GM19238 (cell line): ENCODE data around the gene AVL9.

ENCODE experiments used
- DNase-seq: peaks from one replicate; pipeline ENCODE4 v3.0.0; 2011; ENCODE audit warnings: low spot score; ENCODE audit not compliant: insufficient read length

AVL9 gene

DNA sequence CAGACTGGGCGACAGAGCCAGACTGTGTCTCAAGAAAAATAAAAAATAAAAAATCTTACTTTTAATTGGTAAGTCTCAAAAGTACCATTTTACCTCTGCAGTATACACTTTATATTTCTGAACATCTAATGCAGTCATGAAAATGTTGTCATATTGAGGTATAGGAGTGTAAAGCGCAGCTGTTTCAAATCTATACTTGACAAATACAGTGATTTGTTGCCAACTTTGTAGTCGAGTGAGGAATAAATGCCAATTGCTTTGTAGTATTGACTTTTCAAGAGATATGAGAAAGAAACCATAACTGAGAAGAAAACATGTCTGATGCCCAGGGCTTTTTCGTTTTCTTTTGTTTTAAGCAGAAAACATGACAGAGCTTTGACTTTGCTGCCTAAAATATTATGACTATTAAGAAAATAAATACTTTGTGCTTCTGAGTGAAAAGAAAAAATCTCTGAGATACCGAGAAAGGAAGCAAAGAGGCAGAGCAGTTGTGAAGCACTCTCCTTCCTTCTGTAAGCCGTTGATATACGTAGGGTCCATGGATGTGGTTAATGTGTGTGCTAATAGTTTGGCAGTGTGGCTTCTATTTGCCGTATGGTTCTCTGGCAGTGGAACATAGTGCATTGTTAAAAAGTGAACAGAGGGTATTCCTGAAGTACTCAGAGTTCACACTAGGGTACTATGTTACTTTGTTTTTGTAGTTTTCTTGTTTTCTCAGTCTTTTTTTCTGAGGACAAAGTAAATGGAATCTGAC, 38.2 kb downstream of the AVL9 start:
- no peak for DNase-seq

DNA sequence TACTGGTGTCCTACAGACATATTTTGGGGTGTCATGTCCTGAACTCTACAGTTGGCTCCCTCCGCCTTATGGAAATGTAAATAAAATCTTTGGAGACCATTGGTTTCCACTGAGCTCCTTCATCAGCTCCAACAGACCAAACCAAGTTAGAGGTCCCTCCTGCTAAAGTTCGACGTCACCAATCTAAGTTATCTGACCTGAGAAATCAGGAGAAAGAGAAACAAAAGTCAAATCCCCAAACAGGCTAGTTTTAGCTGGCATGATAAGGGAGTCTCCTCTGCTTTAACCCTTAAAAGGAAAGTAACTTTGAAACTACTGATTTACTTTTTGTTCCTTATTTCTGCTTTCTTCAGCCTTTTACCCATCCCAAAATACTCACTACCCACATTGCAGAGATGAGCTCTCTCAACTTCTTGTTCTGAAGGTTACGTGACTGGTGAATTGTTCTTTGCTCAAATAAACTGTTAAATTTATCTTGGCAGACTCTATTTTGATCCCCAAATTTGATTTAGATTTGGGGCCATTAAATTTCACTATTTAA, 39.9 kb downstream of the AVL9 start:
- DNase-seq, result no peak

DNA sequence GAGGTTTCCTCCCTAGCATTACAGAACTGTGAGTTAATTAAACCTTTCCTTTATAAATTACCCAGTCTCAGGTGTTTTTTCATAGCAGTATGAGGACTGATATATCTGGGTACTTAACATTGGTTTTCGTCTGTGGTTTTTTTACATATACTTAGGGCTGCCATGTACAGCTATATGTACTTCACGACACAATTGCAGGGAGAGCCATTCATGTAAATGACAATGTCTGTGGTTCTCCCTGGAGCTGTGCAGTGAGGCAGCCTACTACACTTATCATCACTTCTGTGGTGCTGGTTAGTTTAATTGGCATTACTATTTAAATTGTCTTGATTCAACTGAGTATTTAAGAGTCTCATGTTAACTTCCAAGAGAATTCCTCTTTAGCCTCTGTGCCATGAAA, 40.7 kb downstream of the AVL9 start:
- no peak for DNase-seq

DNA sequence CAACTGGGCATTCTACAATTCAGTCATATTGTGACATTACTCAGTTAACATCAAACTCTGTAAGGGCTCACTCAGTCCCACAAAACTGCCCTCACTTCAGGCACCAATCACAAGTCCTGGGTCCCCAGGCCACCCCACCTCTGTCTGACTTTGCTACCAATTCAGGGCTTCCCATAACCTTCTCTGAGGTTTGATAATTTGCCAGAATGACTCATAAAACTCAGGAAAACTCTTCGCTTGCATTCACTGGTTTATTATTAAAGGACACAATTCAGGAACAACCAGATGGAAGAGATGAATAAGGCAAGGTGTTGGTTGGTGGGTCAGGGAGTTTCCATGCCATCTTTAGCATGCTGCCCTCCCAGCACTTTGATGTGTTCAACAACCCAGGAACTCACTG, 41.3 kb downstream of the AVL9 start:
- DNase-seq, result no peak

DNA sequence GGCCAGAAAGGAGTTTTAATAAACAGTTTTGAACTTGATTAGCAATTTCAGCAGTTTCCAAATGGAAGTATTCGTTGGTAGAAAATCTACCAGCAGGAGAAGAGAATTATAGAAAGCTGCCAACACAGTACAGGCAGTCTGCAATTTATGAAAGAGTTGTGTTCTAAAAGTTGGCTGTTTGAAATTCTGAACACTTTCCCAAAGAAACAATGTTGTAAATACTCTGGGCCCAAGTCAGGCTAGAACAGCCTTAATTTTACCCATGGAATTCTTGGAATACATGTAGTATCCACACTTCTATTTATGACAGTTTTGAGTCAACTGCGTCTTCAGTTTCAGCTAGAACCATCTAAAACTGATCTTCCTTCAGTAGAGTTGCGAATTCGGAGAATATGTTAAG, 42.5 kb downstream of the AVL9 start:
- no peak for DNase-seq

DNA sequence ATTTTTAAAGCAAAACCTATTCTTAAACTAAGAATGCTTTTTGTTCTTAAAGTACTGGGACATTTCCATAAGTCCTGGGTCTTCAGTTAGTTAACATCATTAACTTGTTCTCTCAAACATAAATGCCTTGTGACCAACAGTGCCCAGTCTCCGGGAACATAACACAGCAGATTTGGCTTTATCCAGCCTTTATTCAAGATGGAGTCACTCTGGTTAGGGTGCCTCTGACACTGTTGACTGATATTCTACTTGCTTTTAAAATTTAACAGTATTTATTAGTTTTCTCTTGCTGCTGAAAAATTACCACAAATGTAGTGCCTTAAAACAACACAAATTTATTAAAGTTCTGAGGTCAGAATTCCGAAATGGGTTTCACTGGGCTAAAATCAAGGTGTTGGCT, 44.1 kb downstream of the AVL9 start:
- no peak for DNase-seq

DNA sequence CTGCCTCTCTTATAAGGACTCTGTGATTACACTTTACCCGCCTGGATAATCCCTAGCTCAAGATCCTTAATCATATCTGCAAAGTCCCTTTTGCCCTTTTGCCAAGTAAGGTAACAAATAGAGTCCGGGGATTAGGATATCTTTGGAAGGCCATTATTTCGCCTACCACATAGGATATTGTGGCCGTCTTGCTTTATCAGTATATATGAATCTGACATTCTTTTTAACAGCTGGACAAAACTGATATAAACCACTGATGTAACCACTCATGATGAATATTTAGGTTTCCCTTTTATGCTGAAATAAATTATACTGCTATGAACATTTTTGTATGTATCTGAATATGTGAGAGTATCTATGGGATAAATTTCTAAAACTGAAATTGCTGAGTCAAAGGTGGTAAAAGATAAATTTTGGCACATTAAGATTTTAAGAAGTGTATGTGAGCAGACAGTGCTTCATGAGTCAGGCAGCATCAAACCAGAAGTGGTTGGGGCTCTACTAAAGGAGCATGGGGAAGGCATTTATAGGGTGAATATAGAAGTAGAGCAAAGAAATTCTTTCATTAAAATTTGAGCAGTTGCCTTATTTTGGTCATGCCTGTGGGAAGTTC, 44.7 kb downstream of the AVL9 start:
- DNase-seq, result no peak

DNA sequence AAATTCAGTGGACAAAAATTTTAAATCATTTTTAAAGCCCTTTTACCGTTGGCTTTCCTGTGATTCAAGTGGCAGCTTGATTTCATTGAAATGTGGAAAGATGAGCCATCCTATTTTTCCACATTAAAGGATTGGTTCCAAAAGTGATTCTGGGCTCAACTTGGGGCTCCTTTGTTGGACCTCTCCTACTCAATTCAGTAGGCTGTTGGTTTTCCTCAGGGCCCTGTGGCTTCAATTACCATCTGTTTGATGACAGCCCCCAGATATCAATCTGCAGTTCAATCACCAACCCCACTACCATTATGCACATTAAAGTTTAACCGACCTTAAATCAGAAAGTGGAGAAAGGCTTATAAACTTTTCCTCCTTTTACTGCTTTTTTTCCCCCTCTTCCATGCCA, 47.3 kb downstream of the AVL9 start:
- DNase-seq, result no peak

DNA sequence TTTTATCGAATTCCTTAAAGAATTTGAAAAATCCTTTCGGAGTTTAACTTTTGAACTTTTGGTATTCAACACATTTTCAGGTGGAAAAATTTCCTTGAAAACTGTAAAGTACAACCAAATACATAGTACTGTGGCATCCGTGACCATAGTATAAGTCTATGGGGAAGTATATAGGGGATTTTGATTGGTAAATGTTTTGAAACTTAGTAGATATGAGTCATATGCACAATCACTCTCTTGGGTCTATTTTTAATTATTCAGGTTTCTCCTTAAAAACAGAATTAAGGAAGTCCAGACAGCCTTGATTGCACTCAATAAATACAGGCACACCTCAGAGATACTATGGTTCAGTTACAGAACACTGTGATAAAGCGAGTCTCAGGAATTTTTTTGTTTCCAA, 64.2 kb downstream of the AVL9 start:
- no peak for DNase-seq

DNA sequence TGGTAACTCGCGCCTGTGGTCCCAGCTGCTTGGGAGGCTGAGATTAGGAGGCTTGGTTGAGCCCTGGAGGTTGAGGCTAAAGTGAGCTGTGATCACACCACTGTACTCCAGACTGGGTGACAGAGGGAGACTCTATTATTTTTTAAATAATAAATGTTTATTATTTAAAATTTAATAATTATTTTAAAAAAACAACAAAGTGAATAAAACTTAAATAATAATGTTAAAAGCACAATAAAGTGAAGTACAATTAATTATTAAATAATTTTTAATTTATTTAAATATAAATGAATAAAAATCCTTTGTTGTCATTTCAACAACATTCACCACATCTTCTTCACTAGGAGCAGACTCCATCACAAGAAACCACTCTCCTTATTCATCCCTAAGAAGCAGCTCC, 64.8 kb downstream of the AVL9 start:
- DNase-seq, result no peak

DNA sequence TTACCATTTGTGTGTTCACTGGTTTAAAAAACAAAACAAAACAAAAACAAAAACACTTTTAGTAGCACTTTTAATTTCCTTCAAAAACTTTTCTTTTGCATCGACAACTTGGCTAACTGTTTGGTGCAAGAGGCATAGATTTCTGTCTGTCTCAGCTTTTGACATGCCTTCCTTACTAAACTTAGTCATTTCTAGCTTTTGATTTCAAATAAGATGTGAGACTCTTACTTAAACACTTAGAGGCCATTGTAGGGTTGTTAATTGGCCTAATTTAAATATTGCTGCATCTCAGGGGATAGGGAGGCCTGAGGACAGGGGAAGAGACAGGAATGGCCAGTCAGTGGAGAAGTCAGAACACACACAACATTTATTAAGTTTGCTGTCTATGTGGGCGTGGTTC, 66.3 kb downstream of the AVL9 start:
- DNase-seq, result no peak

DNA sequence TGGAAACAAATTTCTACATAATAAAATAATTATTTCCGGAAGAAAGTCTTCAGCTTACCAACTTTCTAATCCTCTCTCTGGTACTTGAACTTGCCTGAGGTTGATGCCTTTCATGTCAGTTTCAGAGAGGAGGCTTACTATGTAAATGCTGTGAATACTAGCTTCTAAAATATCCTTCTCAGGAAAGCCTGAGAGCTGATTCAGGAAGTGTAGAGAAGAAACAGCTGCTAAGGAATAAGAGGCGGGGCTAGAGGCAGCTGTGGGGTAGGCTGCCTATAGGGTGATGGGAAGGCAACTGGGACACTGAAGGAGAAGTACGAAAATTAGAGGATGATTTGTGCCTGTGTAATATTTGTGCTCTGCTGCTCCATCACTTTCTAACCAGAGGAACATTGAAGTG, 69.3 kb downstream of the AVL9 start:
- DNase-seq, result no peak

DNA sequence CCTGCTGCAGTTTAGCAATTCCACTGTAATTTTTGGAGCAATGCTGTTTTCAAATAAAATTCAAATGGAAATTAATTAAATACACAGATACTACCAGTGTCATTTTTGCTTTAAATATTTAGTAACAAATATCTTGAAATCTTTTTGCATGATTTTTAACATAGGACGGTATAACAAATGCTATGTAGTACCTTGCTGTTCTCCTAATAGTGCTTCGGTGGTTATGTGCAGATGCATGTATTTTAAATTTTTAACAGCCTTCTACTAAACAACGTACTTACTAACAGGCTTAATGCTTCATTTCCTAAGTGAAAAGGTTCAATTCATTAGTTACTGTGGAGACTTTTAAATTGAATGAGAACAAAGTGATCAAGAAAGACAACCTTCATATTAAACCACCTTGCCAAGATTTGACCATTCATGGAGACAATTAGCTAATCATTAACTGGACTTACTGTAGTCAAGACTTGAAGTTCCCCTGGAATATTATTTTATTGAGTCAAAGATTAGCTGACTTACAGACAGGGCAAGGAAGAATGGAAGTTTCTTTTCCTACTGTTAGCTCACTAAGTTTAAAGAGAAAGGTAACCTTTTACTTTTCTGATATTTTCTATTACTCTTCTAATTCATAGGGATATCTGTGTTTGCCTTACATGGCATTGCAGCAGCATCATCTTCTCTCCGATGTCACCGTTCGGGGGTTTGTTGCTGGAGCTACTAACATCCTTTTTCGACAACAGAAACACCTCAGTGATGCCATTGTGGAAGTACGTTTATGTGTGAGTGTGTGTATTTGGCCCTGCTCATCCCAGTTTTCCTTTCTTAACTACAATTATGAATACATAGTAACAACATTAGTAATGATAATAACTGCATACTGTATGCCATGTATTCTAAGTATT, 74.3 kb downstream of the AVL9 start:
- DNase-seq, result no peak

DNA sequence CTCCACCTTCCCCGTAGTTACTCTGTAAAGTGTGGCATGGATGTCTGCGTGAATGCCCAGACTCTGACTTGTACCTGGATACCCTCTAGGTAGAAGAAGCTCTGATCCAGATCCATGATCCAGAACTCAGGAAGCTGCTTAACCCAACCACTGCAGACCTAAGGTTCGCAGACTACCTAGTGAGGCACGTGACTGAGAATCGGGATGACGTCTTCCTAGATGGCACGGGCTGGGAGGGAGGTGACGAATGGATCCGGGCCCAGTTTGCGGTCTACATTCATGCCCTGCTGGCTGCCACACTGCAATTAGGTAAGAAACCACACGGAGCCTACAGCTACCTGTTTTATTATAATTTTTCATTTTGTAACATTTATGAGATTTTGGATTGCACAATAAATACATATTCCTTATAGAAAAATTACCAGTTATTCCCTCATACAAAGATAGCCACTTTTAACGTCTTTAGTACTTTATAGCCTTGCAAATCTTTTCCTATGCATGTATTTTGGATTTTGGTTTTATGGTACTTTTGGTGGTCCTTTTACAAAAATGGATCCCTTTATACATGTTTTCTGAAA, 77.9 kb downstream of the AVL9 start:
- no peak for DNase-seq

DNA sequence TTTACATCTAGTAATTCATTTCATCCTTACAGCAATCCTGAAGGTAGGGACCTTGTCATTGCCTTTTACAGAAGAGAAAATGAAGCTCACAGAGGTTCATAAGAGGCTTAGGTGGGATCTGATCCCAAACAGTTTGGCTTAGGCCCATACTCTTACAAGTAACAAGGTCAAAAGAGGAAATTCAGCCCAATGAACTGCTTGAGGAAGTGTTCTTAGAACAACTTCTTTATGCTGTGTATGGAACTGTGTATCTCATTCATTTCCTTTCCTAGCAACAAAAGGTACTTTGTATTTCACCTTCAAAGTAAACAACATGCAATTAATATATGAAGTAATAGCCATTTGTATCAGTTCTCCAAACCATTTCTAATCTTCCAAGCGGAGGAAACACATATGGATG, 79.3 kb downstream of the AVL9 start:
- no peak for DNase-seq

DNA sequence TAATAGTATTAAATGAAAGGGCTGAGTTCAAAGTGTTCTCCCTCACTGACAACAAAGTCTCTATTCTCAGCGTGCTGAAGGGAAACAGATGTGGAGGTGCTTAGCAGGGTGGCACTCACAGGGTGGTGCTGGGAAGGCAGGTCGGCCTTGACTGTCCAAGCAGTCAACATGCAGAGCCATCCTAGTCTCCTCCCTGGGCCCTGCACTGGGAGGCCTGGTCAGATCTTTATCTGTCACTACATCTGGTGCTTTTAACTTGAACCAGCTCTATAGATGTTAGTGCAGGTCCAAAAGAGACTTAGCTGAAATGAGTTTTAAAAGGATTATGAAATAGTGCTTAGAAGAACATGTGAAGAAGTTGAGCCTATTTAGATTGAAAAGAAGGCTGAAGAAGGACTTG, 82.1 kb downstream of the AVL9 start:
- DNase-seq, result no peak

DNA sequence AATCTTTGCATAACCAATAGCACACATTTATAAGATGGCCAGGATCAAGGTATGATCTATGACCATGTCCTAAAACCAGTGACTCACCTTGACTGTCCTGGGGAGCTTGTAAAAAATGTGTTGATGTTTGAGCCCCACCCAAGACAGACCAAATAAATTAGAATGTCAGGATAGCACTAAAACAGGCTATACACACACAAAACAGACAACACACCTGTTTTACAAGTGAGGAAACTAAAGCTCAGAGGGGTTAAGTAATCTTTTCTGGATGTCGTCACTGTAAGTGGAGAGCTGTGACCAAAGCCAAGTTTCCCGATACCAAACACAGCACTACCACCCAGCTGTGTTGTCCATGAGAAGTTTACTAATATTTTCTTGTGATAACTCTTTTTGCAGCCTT, 84.5 kb downstream of the AVL9 start:
- no peak for DNase-seq

DNA sequence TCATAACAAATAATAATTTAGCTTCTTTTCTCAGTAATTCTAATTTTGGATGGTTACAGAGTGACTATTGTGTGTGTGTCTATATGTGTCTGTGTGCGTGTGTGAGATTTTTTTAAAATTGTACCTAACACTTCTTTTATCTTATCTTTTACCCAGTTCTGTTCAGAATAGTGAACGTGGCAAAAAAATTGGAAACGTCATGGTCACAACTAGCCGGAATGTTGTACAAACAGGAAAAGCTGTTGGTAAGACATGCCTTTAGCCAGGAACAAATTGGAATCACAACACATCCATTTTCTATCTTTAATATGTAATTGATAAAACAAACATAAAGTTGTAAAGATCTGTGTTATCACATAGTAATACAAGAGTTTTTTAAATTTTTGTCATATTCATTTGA, 85.4 kb downstream of the AVL9 start:
- DNase-seq, result no peak

DNA sequence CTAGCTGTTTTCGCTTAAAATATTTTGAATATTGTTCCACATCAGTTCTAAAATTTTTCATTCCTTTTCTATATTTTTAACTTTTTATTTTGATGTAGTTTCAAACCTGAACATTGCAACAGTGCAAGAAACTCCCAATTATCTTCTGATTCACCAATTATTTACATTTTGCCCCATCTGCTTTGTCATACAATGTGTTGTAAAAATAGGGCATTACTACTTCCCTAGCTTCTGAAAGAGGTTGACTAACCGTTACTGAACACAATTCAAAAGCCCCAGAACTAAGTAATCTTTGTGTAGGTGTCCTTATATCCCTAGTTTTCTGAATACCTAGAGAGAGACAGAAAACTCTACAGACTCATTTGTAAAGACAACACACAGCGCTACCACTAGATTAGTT, 86.7 kb downstream of the AVL9 start:
- no peak for DNase-seq

DNA sequence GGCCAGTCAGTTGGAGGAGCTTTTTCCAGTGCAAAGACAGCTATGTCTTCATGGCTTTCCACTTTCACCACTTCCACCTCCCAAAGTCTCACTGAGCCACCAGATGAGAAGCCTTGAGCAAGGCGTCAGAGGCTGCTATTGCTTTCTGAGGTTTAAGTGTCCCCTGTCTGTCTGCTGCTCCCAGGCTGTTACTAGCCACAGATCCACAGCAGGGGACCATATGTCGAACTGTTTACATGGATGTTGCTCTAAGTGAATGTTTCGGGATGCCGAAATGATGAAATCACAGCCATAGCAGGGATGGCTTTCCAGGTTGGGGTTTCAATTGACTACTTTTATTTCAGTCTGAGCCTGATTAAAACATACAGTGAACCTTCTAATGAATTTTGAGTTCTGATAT, 88.5 kb downstream of the AVL9 start:
- no peak for DNase-seq

DNA sequence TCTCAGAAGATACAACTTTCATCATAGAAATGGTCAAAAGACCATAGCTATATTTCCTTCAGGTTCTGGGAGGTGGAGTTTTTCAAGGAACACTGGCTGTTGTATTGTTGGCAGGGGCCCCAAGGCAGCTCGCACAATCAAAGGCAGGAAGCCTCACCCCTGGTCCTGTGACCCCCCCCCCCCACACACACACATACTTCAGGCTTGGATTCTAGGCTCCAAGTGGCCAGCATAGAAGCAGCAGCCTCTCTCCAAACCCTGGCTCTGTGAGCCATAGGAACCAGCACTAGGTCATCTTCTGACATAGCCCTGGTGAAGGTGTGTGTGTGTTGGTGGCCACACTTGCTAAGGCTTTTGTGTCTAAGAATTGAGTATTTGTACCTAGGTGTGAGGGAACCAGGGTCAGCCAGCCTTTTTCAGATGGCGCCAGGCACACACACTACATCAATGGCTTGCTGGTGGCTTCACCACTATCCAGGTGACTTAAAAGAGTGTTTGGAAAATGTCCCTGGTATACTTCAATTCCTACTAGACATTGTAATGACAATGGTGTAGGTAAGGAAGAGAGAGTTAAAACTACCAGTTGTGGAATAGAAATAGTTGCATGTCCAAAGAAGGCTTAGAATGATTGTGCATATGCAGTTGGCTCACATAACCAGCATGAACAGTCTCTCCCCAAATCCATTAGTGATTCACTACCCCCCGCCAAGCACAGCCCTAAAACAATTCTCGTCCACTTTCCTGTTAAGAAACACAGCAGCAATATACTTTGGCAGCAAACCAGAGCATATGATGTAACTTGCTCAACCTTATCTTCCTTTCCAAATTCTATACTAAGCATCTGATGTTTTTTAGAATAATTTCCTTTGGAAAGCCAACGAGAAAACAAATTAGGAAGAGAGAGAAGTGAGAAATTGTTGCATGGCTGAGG, 91.3 kb downstream of the AVL9 start:
- no peak for DNase-seq
